Keratinocyte (primary cell): Measurements from ENCODE around the gene SH3RF2. TPM values are rescaled to one million over a fixed set of nuclear protein-coding genes. Genes with fewer than 3 reads are reported as not detected.

Experiments
- DNase-seq: peaks from one replicate; pipeline ENCODE4 v3.0.0-alpha.2; 2011; ENCODE audit warnings: low read depth, missing footprints, low spot score
- FAIRE-seq: peaks from 2 replicates; lab custom pipeline; 2011; peaks lifted over from hg19 to GRCh38; lab: Jason Lieb, UNC
- H2AFZ ChIP-seq: 2 replicates; pipeline ENCODE4 v1.6.0; 2012; ENCODE audit warnings: low read length, control low read depth, inconsistent platforms; ENCODE audit not compliant: control insufficient read depth
- H3K27ac ChIP-seq: 2 replicates; pipeline ENCODE4 v1.5.1; 2011; ENCODE audit warnings: low read length; ENCODE audit not compliant: control insufficient read depth, insufficient read depth
- H3K27me3 ChIP-seq: 3 replicates; pipeline ENCODE4 v1.6.0; 2011; ENCODE audit warnings: low read length; ENCODE audit not compliant: control insufficient read depth, insufficient read depth; ENCODE audit errors: extremely low read depth
- H3K36me3 ChIP-seq, 2 experiments: 2 replicates in 1 of 2; 3 replicates in 1 of 2; pipeline ENCODE4 v1.5.1; 2011; ENCODE audit warnings: low read length in 2 of 2, mild to moderate bottlenecking in 1 of 2; ENCODE audit not compliant: control insufficient read depth in 2 of 2, insufficient read depth in 2 of 2; ENCODE audit errors: extremely low read depth in 1 of 2
- H3K4me1 ChIP-seq: 3 replicates; pipeline ENCODE4 v1.5.1; 2011; ENCODE audit warnings: low read length; ENCODE audit not compliant: control insufficient read depth, insufficient read depth; ENCODE audit errors: extremely low read depth
- H3K4me2 ChIP-seq: 3 replicates; pipeline ENCODE4 v1.6.0; 2011; ENCODE audit warnings: low read depth, low read length; ENCODE audit not compliant: control insufficient read depth, insufficient read depth; ENCODE audit errors: extremely low read depth
- H3K4me3 ChIP-seq, 3 experiments: fragments of 200-600 bp in 1 of 3; sonication (generic) in 1 of 3; 2 replicates in 2 of 3; 3 replicates in 1 of 3; pipeline ENCODE4 v1.5.1; 2011 to 2016; ENCODE audit warnings: low read length in 3 of 3, mild to moderate bottlenecking in 3 of 3, control low read depth in 2 of 3, inconsistent platforms in 1 of 3, low read depth in 1 of 3, mixed read lengths in 1 of 3, mixed run types in 1 of 3, moderate library complexity in 1 of 3; ENCODE audit not compliant: control insufficient read depth in 2 of 3, insufficient read depth in 2 of 3; ENCODE audit errors: extremely low read depth in 1 of 3
- H3K79me2 ChIP-seq: 2 replicates; pipeline ENCODE4 v1.6.0; 2012; ENCODE audit warnings: low read length; ENCODE audit not compliant: control insufficient read depth, insufficient read depth
- H3K9ac ChIP-seq: 3 replicates; pipeline ENCODE4 v1.6.0; 2011; ENCODE audit warnings: low read length; ENCODE audit not compliant: control insufficient read depth, insufficient read depth; ENCODE audit errors: extremely low read depth
- H3K9me1 ChIP-seq: 3 replicates; pipeline ENCODE4 v1.6.0; 2011; ENCODE audit warnings: low read length; ENCODE audit not compliant: control insufficient read depth, insufficient read depth; ENCODE audit errors: extremely low read depth
- H3K9me3 ChIP-seq: 2 replicates; pipeline ENCODE4 v1.5.1; 2012; ENCODE audit warnings: low read depth, low read length; ENCODE audit not compliant: control insufficient read depth
- H4K20me1 ChIP-seq: 3 replicates; pipeline ENCODE4 v1.6.0; 2011; ENCODE audit warnings: low read length; ENCODE audit not compliant: control insufficient read depth, insufficient read depth; ENCODE audit errors: extremely low read depth
- EZH2 ChIP-seq: IDR thresholded peaks from one replicate; pipeline ENCODE4 v1.6.1; 2012; ENCODE audit warnings: inconsistent platforms, mild to moderate bottlenecking, low read length, moderate library complexity
- dilution Hi-C: fragments of 300-500 bp; cut with MboI; formaldehyde crosslinking; loops from one replicate; pipeline ENCODE4 v1.7.0; 2020; ENCODE audit warnings: low sequenced_read_pairs; ENCODE audit not compliant: extremely low pct_ligation_motif_present
- polyA plus RNA-seq, 5 experiments: library from polyadenylated mRNA; depleted of rRNA in 3 of 5; stranded (reverse) in 3 of 5; stranded (forward) in 1 of 5; unstranded in 1 of 5; fragments of >200 nt; gene quantifications; 1 replicate in 1 of 5; 2 replicates in 3 of 5; 3 replicates in 1 of 5; pipeline versions ENCODE4 v1.2.1 to v1.2.3, GENCODE V29; 2011 to 2012; ENCODE audit warnings: missing spikeins in 2 of 5, low read depth in 1 of 5, low replicate concordance in 1 of 5
- TF ChIP-seq, protein P1 (sequence below), 3 experiments: IDR thresholded peaks in 1 of 3; conservative IDR thresholded peaks in 1 of 3; optimal IDR thresholded peaks in 1 of 3; 2 replicates in 2 of 3; 3 replicates in 1 of 3; pipeline versions ENCODE3 to v1.5.1; 2011; ENCODE audit warnings: low read length in 3 of 3, mild to moderate bottlenecking in 3 of 3, moderate library complexity in 2 of 3, control low read depth in 1 of 3, inconsistent platforms in 1 of 3; ENCODE audit not compliant: insufficient read depth in 2 of 3; ENCODE audit errors: extremely low read depth in 1 of 3

Gene SH3RF2
- polyA plus RNA-seq, 1 donor (not counting 4 experiments of a cell fraction or from before 2014, with no cell fraction given) = 43.7 TPM

DNA sequence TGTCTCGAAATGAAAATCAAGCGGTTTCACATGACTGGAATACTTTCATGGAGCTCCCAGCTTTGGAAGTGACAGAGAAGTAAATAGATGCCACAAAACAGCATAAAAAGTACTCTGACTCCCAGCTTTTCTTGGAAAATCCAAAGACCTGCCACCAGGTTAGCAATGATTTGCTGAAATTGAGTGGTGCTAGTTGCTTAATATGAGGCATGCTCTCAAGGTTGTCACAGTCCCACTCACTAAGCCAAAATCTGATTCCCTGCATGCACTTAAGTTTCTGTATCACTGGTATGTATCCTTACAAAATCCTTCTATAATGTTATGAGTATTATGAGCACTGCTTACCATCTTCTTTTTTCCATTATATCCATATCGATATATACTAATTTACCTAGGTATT lies 13.0 kb upstream of the SH3RF2 start:
- DNase-seq (no peak), FAIRE-seq (no peak)
- Histone ChIP-seq H3K4me1 (peaks cover 51% of the 10 kb centered on the region), H4K20me1 (no peaks in the 10 kb centered on the region), H3K4me3 (no peak overlapping the region), H3K9me3 (no peaks in the 10 kb centered on the region), H3K27ac (no peak overlapping the region), H3K79me2 (no peaks in the 10 kb centered on the region), H3K9me1 (no peaks in the 10 kb centered on the region), H3K36me3 (no peaks in the 10 kb centered on the region), H3K4me2 (no peak overlapping the region), H3K27me3 (no peaks in the 10 kb centered on the region), H2AFZ (no peak overlapping the region), H3K9ac (no peak overlapping the region)
- dilution Hi-C loops = no loop called here
- no peak for TF ChIP-seq EZH2
- TF ChIP-seq, protein P1, sequence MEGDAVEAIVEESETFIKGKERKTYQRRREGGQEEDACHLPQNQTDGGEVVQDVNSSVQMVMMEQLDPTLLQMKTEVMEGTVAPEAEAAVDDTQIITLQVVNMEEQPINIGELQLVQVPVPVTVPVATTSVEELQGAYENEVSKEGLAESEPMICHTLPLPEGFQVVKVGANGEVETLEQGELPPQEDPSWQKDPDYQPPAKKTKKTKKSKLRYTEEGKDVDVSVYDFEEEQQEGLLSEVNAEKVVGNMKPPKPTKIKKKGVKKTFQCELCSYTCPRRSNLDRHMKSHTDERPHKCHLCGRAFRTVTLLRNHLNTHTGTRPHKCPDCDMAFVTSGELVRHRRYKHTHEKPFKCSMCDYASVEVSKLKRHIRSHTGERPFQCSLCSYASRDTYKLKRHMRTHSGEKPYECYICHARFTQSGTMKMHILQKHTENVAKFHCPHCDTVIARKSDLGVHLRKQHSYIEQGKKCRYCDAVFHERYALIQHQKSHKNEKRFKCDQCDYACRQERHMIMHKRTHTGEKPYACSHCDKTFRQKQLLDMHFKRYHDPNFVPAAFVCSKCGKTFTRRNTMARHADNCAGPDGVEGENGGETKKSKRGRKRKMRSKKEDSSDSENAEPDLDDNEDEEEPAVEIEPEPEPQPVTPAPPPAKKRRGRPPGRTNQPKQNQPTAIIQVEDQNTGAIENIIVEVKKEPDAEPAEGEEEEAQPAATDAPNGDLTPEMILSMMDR (optimal IDR thresholded peaks at IDR 0.05 in 1 of 3, IDR thresholded peaks at IDR 0.05 in 1 of 3, conservative IDR thresholded peaks at IDR 0.05 in 1 of 3; ENCODE audit: extremely low read depth in 1 of 3, insufficient read depth in 2 of 3, low read length in 3 of 3) = no peak

DNA sequence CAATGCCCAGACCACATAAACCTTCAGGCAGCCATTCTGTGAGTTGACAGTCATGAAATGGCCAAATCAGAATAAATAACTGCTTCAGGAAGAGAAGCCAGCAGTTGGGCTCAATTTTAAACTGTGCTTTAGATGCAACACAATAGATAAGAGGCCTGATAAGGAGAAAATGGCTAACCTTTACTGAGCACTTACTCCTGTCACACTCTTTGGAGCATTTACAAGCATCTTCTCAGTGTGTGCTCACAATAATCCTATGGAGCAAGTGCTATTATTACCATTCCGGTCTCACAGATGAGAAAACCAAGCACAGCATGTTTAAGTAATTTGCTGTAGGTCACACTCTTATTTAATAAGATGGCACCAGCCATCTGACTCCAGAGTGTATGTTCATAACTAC lies 11.5 kb upstream of the SH3RF2 start:
- dilution Hi-C loops = no loop called here
- H3K9ac ChIP-seq = peak overlapping the region; percentile 11
- TF ChIP-seq EZH2 = no peak
- TF ChIP-seq, protein P1 (optimal IDR thresholded peaks at IDR 0.05 in 1 of 3, IDR thresholded peaks at IDR 0.05 in 1 of 3, conservative IDR thresholded peaks at IDR 0.05 in 1 of 3; ENCODE audit: extremely low read depth in 1 of 3, insufficient read depth in 2 of 3, low read length in 3 of 3) = no peak

More for the DNA sequence above, 11.5 kb upstream of the SH3RF2 start:
- H2AFZ ChIP-seq = no peak overlapping the region
- peak overlapping the region; percentile 38 for H3K4me2 ChIP-seq
- H4K20me1 ChIP-seq = no peaks in the 10 kb centered on the region
- H3K4me1 ChIP-seq = peaks cover 51% of the 10 kb centered on the region
- H3K27me3 ChIP-seq = no peaks in the 10 kb centered on the region
- no peaks in the 10 kb centered on the region for H3K9me3 ChIP-seq
- no peaks in the 10 kb centered on the region for H3K36me3 ChIP-seq
- no peaks in the 10 kb centered on the region for H3K79me2 ChIP-seq
- H3K4me3 ChIP-seq = no peak overlapping the region
- no peak for DNase-seq
- FAIRE-seq = peak; percentile 61
- no peaks in the 10 kb centered on the region for H3K9me1 ChIP-seq
- peak overlapping the region; percentile 83 for H3K27ac ChIP-seq
